ENCODE results near the gene EPHB2.

DNA sequence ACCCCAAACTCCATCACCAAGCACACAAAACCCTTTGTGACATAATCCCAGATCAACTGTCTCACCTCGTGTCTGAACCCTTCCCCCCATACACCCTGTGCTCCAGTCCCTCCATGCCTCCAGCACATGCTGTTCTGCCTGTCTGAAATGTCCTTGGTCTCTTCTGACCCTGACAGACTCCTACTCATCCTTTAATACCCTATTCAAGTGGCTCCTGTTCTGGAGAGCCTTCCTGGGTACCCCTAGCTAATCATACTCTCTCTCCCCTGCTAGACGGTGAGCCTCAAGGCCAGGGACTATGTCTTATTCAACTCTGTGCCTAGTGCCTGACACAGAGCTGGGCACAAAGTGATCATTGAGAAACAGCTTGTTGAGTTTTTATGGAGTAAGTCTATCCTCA, 137.1 kb downstream of the EPHB2 start:
- TF ChIP-seq, protein P1, sequence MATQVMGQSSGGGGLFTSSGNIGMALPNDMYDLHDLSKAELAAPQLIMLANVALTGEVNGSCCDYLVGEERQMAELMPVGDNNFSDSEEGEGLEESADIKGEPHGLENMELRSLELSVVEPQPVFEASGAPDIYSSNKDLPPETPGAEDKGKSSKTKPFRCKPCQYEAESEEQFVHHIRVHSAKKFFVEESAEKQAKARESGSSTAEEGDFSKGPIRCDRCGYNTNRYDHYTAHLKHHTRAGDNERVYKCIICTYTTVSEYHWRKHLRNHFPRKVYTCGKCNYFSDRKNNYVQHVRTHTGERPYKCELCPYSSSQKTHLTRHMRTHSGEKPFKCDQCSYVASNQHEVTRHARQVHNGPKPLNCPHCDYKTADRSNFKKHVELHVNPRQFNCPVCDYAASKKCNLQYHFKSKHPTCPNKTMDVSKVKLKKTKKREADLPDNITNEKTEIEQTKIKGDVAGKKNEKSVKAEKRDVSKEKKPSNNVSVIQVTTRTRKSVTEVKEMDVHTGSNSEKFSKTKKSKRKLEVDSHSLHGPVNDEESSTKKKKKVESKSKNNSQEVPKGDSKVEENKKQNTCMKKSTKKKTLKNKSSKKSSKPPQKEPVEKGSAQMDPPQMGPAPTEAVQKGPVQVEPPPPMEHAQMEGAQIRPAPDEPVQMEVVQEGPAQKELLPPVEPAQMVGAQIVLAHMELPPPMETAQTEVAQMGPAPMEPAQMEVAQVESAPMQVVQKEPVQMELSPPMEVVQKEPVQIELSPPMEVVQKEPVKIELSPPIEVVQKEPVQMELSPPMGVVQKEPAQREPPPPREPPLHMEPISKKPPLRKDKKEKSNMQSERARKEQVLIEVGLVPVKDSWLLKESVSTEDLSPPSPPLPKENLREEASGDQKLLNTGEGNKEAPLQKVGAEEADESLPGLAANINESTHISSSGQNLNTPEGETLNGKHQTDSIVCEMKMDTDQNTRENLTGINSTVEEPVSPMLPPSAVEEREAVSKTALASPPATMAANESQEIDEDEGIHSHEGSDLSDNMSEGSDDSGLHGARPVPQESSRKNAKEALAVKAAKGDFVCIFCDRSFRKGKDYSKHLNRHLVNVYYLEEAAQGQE (IDR thresholded peaks at IDR 0.05; ENCODE audit: insufficient read depth in 1 of 2, low read depth in 2 of 2, low read length in 2 of 2), result no peak
- no peak for TF ChIP-seq TAF1 (IDR thresholded peaks at IDR 0.05; ENCODE audit: borderline replicate concordance, insufficient read depth, low read length)
- no peak for TF ChIP-seq POLR2AphosphoS5 (IDR thresholded peaks at IDR 0.05; ENCODE audit: low read depth, low read length)
- no peak for TF ChIP-seq SIN3A (IDR thresholded peaks at IDR 0.05; ENCODE audit: borderline replicate concordance, insufficient read depth, low read length)

All from PFSK-1 (cell line).